GM04504 (cell line): Measurements from ENCODE around the gene POLN.
"Not testable (repeated sequence)": the region's sequence is repeated elsewhere in the genome, so short reads cannot be mapped to it uniquely, and the experiment has no call there.

ENCODE experiments used
- DNase-seq: peaks from one replicate; pipeline ENCODE4 v3.0.0-alpha.2; 2012; ENCODE audit warnings: low read depth

Gene POLN

DNA sequence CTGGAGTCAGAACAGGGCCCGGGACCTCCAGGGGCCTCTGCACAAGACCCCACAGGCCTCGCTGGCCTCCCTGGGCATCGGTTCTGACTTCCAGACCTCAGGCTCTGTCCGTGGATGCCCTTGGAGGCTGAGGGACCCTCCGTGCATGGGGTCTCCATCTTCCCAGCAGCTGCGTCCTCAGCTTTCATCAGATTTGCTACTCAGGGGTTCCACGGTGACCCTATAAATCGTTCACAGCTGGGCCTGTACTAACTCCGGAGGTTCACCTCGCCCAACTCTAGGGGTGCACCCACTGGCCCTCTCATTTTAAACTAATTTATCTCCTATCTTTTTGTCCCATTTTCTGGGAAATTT, 33.1 kb upstream of the POLN start:
- not testable (repeated sequence) for DNase-seq

DNA sequence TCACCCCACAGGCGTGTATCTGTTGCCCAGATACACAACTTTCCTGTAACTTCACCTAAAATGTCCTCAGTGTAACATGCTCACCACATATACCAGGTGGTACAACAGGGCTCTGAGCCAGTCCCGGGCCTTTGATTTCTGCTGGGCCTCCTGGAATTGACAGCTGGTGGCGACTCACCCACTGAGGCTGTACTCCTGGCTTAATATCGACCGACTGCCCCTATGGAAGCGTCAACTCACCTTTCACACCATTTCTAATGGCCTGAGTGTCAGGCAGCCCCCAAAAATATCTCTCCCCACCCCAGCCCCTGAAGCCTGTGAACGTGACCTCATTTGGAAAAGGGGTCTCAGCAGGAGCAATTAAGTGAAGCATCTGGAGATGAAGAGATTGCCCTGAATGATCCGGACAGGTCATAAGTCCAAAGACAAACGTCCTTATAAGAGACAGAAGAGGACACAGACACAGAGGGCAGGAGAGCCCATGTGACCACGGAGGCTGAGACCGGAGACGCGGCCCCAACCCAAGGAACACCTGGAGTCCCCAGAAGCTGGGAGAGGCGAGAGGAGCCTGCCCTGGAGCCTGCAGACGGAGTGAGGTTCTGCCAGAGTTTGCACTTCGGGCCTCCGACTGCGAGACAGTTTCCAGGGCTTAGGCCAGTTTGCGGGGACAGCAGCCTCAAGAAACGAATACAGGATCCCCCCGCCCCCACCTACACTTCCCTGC, 32.6 kb upstream of the POLN start:
- DNase-seq: no peak

DNA sequence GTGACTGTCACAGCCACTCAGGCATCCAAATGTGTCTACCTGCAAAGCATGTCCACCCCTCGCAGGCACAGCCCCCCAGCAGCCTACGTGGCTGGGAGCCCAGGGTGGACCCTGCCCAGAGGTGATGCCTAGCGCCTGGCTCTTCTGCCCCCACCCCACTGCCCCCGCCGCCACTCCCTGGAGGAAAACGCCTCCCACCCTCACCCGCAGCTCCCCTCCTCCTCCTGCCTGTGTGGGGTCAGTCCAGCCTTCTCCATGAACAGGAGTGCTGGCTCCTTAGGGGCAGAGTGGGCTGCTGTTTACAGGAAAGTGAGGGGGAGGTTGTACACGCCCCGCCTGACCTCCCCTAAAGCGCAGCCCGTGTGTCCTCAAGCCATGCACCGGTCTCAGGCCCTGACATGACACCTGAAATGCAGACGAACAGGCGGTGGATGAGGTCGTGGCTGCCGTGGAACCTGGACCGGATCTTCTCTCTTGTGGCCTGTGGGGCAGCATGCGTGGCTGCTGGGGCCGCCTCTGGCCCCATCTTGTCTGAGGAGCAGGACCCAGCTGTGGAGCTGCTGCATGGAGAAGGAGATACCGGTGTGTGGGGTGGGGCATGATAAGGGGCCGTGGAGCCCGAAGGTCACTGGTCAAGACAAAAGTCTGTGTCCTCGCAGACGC, 31.9 kb upstream of the POLN start:
- DNase-seq: no peak

DNA sequence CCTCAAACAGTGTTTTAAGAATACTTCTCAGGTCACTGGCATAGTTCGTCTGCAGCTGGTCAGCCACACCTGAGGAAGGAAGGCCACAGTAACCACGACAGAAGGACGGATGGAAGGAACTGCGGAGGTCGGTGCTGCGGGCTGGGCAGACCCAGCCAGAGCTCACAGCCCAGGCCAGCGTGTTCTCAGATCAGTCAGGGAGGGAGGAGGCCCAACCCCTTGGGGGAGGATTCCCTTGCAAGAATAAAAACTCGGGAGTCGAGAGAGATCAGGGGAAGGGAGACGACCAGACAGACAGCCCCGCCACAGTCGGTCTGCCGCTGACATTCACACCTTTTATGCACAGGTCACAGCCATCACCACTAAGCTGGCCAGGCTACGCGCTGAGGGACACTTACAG, 31.3 kb upstream of the POLN start:
- DNase-seq: no peak

DNA sequence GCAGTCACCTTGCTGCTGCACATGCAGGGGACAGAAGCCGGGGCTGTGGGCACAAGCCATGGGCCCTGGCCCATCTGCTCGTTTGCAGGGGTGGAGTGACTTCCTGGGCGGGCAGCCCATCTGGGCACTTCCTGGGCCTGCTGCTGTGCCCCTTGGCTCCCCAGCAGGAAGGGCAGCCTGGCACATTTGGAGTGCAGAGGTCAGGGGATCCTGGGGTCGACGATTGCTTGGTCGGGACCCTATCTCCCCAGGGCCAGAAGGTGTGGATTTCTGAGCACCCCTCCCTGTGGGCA, 30.9 kb upstream of the POLN start:
- no peak for DNase-seq

DNA sequence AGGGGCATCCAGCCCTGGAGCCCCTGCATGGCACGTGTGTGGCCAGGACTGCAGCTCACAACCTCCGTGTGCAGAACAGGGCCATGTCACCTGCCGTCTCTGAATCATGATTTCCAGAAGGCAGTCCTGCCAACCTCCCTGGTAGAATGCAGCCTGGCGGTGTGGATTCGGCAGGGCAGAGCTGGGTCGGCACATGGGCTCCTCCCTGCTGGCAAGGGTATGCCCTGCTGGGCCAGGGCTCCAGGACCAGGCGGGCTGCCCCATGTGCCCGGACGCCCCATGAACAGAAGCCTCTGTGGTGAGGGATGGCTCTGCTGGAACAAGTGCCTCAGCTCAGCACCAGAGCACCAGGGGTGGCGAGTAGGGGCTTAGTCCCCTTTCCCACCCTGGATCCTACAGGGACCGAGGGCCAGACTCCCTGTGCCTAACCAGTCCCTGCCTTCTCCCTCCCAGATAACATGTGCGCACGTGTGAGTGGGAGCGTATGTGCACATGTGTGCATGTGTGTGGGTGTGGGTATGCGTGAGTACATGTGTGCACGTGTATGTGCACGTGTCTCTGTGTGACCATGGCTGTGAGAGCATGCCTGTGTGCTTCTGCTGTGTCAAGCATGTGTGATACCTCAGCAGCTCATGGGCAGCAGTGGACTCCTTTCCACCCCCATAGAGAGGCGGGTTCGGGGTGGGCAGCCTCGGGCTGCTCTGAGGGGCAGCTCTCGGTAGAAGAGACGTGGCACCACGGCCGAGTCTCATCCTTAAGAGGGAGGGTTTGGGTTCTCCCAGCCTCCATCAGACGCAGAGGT, 30.3 kb upstream of the POLN start:
- no peak for DNase-seq

DNA sequence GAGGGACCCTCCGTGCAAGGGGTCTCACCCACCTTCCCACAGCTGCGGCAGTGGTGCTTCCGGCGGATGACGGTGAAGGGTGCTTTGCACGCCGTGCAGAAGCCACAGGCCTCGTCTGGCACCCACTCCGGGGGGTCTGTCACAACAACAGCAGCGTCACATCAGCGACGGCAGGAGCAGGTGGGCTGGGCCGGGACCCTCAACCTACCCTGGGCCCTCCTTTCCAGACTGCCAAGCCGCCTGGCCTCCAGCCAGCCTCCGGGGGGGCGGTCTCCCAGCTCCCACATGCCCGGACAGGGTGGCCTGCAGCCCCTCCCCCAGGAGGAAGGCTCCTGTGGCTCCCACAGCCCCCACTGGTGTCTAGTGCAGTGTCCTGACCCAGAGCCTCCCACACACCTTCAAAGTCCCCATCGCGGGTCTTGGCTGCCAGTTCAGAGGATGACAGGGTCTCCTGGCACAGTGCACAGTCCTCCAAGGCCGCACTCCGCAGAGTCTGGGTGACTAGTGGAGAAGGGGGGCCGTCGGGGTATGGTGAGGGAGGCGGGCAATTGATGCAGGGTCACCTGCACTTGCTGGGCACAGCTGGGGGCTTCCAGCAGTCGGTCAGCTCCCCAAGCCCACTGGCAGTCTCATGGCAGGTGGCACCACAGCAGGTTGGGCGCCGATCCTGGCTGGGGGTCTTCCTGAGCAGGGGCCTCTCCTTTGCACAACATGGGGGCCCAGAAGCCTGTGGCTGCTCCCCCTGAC, 29.5 kb upstream of the POLN start:
- no peak for DNase-seq

DNA sequence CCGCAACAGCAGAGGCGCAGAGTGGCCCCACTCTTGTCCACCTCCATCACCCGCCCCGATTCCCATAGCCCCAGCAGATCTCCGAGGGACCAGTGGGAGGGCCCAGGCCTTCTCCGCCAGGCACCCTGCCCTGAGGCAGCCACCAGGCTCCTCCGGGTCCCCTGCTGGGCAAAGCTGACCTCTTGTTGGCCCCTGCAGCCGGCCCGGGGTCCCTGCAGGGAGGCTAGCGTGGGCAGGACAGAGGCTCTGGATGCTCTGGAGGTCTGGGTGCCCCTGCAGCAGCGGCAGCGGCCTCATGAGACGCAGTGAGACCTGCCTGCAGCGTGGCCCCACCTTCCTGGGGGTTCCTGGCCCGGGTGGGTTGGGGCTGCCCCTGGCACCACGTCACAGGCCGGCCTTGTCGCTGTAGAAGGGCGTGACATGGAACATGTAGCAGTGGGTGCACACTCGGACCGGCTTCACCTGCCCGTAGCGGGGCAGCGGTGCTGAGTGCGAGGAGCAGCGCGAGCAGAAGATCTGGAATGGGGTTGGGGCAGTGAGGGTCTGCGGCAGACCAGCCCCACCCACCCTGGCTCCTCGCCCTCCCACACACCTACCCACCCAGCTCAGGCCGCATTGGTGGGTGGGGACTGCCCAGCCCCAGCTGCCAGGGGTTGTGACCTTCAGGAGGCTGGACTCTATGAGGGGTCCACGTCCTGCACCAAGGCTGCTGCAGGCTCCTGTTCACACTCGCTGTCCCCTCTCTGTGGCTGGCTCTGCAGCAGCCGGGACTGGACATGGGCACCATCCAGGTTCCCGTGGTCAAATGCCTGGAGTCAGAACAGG, 28.6 kb upstream of the POLN start:
- DNase-seq: no peak

DNA sequence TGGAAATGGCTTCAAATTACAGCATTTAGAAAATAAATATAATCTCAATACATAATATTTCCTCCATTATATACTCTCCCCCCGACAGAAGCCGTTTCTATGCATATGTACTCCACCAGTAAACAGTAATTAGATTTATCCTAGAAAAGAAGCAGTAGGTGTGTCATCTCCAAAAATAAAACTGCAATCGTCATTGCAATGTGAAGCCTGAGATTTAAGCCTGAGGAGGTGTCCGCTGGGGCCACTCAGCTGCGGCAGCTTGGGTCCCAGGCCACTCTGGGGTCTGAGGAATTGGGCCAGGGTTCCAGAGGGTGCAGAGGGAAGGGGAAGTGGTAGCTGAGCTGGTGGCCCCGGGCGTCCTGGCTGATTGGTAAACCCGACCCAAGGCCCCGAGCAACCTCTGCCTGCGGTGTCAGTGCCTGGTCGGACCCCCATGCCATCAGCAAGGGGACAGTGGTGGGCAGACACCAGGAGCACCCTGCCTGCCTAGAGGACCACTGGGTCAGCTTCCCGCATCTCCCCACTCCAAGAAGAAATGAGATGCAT, 27.8 kb upstream of the POLN start:
- no peak for DNase-seq

DNA sequence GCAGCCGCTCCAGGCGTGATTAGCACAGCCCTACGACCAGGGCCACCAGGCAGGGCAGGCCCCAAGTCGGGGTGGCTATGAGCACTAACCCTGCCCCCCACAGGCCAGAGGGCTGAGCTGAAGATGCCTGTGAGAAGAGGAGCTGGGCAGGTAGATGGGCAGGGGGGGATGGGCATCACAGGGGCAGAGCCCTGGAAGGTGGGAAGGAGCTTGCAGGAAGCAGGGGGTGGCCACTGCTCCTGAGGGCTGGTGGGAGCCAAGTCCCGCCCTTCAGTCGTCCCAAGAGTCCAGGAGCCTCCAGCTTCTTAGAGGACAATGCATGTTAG, 27.2 kb upstream of the POLN start:
- DNase-seq: no peak

DNA sequence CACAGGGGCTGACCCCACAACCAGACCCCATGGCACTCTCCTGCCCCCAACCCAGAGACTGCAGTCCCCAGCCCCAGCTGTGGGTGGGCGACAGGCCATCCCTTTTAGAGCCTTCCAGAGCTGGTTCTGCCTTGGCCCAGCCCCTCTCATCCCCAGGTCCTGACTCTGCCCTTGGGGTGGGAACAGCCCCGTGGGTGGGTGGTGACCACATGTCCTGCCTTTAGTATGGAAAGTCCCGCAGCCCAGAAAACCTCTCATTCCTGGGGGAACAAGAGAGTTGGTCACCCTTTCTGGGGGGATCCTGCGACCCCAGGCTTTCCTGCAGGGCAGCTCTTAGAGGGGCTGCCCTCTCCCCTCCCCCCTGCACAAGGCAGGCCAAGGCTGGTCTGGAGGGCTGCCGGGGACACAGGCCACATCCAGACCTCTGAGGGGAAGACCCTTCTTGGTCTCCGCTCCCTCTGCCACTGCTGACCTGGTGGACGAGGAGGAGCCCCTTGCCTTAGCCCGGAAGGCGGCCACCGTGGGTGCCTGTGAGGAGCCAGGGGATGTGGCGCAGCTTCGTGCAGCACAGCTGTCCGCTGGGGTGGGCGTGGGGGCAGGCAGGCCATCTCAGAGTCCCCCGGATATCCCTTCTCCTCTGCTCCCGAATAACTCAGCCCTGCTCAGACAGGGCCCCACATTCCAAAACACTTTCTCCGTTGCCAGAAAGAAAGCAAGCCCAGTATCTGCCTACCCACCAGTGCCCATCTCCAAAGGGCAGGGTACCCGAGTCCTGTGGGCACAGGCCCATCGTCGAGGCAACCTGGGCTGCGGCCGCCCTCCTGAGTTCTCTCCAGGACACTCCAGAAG, 26.7 kb upstream of the POLN start:
- no peak for DNase-seq

DNA sequence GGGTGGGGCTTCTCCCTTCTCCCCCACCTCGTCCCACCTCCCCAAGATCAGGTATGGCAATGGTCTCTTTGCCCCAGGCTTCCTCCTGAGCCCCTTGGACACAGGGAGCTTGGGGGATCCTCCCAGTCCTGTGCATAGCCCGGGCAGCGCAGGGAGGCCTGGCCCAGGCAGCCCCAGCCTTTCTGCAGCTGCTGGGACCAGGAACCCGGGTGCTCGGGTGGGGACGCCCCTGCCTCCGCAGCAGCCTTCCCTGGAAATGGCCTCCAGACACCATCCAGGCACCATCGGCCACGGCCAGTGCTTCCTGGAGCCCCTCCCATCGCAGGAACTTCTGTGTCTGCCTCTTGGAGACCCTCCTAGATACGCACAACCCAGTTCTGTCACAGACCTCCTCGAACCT, 25.9 kb upstream of the POLN start:
- DNase-seq: no peak

DNA sequence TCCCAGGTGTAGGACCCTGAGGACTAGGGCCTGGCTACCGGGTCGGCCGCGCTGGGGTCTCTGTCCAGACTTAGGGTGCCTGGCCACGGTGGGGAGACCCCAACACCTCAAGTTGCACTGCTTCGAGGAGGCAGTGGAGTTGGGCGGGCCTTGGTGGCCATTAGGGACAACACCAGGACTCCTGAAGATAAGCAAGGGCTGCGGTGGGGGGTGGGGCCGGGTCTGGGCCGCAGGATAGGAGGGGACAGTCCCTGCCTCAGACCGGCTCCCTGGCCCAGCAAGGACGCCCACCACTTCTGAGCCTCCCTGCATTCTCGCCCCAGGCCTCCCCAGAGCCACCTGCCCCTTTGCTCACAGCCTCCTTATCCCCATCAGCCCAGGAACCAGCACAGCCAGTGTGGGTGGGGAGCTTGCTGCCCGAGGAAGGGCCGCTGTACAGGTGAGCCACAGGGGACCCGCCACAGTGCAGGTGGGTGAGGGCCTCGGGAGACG, 25.4 kb upstream of the POLN start:
- DNase-seq: no peak

DNA sequence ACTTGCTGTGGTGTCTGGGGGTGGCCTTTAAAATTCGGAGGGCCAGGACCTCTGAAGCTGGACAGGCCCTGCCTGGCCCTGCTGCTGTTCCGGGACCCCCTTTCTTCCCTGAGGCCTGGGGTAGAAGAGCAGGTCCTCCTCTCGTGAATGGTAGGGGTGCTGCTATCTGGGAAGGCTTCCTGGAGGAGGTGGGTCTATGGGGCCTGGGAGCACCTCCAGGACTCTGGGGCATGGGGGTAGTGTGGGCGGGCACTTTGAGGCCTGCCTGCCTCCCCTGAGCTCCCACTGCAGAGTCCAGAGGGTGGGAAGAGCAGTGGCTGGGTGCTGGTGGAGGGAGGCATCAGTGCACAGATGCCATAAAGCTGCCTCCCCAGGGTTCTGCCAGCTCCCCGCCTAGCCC, 24.9 kb upstream of the POLN start:
- no peak for DNase-seq

DNA sequence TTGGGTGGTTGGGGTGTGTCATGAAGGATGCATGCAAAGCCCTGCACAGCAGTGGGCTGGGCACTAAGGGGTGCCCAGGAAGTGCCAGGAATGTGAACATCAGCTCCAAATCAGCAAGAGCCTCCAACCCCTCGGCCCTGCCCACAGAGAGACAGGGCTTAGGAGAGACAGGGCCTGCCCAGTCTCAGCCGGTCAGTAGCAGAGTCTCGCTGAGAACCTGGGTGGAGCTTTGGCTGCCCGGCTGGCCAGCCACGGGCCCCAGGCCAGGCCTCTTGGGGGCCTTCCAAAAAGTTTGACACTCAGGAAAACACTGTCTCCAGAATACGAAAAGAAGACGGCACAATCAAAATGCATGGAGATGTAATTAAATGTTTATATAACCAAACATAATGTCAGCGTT, 24.3 kb upstream of the POLN start:
- no peak for DNase-seq

DNA sequence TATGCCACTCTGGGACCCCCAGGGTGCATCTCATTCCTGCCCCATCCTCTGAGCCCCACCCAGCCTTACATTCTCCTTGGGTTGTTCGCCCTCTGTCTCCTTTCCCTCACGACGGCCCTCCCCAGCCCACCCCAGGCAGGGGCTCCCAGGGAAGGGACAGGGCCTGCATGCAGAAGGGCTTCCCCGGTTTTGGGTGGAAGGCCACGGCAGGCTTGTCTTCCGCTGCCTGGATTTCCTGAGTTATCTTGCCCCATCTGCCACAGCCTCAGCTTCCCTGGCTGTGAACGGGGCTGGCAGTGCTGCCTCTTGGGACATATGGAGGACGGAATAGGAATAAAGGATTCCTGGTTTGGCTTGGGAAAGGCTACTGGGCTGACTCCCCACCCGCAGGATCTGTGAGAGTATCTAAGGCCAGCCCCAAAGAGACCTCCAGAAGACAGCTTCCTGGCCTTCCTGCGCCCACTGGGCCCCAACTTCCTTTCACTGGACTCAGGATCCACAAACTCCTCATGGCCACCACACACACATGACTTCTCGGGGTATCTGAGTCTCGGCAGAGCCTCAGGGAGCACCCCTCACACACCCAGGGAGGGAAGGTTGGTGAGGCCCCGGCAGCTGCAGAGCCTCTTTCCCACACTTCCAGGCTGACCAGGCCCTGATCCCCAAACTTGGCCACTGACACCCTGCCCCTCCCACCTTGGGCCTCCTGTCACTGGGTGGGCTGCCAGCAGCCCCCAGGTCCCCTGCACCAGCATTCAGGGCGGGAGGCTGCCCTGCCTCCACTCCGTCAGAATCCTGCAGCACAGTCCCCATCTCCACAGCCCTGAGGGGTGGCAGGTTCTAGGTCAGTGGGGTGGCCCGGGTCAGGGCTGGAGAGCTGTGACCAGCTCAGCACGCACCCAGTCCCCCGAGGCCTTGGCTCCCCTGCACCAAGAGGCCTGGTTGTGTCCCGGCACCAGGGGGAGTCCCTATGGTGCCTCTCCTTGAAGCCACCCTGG, 23.5 kb upstream of the POLN start:
- DNase-seq: no peak

DNA sequence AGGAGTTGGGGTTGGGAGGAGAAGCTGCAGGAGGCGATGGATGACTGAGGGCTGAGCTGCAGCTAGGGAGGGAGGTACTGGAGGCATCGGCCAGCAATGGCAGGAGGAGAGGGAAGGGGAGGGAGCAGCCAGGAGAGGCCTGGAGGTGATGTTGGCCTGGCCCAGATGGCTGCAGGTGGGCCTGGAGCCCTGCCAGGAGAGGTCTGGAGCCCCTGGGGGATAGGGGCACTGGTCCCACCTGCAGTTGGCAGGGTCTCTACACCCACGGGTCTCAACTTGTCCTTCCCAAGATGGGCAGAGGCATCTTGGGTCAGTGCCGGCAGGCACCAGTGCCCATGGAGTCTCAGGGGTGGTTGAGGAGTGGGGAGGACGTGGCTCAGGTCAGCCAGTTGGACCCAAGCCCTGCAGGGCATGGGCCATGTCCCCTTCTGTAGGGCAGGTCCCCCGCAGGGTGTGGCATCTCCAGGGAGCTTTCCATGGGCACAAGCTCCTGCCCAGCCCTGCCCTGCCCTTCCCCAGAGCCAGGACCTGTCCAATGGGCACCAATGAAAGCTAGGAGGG, 22.6 kb upstream of the POLN start:
- DNase-seq: no peak

DNA sequence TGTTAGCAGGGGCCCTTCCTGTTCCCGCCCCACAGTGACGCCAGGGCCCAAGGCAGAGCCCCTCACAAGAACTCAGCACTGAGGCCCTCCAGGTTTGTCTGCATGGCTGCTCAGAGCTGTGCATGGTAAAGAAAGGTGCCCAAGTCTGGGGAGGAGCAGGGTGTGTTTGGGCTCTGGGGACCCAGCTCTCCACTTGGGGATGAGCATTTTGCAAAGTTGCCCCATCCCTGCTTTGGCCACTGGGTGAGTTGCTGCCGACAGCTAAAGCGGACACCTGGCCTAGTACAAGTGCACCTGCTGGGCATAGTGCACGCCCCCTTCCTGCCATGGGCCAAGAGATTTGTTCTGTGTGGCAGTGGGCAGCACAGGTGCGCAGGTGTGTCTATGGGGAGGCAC, 22.0 kb upstream of the POLN start:
- no peak for DNase-seq

DNA sequence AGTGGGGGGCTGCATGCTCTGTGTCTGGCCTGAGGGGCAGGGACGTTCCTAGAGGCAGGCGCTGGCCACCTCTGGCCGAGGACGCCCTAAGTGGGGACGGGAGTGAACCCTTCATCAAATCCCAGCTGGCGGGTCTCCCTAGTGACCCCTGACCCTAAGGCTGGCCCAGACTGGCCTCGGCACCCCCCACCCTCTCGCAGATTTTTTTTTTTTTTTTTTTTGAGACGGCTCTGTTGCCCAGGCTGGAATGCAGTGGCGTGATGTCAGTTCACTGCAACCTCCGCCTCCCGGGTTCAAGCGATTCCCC, 21.0 kb upstream of the POLN start:
- DNase-seq: no peak
